CD4-positive, alpha-beta T cell treated with Interleukin-21 for 1 hour (primary cell): ENCODE measurements around the gene TACC3.
A peak's percentile ranks its signal among the peaks of the same experiment; 100 is the strongest.

Experiments used
- DNase-seq: peaks from one replicate; pipeline ENCODE4 v3.0.0-alpha.2; 2020

Gene TACC3

DNA sequence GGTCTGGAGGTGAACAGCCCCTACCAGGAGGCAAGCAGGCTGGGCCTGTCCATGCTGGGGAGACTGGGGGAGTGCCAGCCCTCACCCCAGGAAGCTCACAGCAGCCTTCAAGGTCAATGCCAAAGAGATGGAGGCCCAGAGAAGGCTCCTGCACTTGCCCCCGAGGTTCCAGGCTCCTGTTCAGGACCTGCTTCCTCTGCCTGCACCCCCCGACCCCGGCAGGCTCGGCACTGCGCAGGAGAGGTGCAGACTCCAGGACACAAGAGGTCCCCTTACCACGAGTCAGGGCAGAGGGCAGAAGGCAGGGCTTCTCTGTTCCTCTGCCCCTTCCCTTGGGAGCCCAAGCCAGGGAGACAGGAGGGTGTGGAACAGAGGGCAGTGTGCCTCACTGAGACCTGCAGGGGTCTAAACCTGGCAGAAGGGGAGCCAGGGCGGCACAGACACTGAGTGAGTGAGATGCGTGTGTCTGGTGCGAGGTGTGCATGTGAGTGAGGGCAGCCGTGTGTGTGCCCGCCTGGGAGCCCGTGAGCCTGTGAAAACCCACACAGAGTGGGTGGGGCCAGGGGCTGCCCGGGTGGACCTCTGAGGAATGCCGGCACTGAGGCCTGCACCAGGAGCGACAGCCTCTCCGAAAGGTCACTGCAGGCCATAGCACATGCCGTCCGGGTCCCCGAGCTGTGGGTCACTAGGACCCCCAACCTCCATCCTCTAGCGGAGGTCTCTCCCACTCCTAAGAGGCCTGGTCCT lies 41.1 kb downstream of the TACC3 start:
- no peak for DNase-seq

DNA sequence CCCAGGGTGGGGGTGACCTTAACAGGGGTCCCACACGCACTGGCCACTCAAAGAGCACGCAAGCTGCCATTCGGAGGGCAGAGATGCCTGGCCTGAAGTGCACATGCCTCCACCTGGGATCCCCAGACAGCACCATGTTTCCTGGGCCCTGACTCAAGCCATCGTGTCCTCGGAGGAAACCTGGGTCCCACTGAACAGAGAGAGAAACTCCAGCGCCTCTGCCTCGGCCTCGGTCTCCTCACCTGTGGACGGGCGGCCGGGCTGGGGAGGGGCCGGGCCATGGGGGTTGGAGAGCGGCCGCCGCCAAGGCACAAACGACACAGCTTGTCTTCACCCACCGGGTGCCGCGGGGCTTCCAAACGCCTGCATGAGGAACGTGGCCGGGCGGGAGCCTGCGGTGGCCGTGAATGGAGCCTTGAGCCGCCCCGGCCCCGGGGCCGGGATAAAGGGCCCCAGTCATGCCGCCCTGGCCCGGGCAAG lies 41.8 kb downstream of the TACC3 start:
- DNase-seq = no peak

DNA sequence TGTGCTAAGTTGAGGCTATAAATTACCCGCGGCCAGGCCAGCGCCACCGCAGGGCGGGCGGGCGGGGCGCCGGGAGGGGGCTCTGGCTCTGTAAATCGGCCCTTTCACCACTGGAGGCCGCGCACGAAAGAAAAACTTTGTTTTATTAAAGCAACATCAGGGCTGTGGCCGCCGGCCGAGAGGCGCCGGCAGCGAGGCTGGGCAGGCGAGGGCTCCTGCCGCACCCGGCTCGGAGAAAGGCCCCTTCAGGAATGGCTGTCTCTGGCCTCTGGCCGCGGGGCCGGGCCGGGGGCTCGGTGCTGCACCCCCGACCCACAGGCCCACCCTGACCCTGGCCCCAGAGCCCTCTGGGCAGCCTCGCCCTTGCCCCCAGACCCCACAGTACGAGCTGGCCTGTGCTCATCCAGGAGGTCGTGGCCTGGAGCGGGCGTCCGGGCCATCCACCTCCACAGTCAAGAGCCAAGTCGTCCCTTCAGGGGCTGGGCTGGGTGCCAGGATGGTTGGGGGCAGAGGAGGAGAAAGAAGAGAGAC lies 42.3 kb downstream of the TACC3 start:
- DNase-seq = no peak

DNA sequence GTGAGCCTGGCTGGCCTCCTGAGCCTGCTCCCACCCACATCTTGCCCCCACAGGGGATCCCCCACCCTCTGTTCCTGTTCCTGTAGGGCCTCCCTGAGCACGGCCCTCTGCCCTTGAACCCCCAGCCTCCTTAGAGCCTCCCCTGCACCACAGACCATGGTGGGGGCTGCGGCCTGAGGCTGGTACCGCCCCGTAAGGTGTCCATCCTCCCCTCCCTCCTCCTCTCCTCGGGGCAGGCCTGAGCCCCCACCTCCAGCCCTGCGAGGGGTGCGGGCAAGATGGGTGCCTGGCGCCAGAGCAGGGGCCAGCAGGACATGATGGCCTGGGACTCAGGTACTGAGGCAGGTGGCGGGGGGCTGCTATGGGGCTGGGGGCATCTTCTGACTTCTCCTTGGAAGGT lies 43.3 kb downstream of the TACC3 start:
- no peak for DNase-seq

DNA sequence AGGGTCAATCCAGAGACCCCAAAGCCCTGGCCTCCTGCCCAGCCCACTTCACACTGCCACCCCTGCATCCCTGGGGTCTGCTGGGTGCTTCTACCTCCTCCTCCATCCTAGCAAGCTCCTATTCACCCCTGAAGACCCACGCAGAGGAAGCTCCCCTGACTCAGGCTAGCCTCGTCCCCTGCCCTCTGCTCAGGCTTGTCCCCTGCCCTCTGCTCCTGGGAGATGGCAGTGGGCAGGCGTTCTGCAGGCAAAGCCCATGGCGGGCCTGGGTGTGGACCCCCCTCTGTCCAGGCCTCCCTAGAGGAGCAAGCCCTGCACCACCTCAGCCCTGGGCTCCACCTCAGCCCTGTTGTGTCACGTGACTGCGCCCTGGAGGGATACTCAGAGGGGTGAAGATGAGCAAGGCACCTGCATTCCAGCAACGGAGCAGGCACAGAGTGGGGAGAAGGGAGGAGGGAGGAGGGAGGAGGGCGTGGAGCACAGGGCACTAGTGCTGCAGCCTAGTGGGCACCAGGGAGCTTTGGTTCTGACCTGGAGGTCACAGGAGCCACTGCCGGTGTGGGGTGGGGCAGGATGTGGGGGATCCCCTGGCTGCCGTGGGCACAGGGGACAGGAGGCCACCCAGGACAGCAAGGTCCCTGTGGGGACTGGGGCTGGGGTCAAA lies 44.2 kb downstream of the TACC3 start:
- DNase-seq = no peak

DNA sequence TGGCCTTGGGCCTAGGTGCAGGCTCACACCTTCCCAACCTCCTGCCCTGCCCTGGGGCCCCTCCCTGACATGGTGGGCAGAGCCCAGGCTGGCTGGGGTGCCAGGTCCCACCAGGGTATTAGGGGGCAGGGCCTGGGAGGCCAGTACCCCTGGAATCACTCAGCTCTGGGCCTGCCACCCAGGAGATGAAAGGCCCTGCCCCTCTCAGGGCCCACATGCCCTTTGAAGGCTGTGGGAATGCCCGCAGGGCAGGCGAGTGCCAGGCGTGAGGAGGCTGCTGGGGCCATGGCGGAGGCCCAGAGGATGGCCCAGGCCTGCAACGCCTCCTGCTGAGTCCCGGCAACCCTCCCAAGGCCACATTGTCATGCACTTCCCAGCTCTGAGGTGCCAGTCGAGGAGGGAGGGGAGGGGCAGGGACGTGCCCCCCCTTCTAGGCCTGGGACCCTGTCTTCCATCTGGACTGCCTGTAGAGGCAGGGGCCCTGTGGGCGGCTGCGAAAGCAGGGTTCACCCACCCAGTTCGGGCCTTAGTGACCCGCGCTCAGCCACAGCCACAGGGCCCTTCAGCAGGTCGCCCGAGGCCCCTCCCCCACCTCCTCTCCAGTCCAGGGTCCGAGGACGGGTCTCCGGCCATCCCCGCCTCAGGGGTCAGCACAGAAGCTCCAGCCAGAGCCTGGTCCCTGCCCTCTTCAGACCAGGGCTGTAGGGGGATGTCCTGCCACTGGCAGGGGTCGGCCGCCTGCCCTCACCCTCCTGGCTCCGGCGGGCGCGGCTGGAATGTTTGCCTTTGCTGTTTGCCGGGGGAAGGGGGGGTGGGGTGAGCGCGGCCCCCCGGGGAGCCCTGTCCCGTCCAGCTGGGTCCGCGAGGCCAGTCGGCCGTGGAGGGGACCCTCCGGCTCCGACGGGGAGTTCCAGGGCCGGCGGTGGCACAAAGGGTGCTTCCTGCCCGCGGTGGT lies 45.1 kb downstream of the TACC3 start:
- no peak for DNase-seq

DNA sequence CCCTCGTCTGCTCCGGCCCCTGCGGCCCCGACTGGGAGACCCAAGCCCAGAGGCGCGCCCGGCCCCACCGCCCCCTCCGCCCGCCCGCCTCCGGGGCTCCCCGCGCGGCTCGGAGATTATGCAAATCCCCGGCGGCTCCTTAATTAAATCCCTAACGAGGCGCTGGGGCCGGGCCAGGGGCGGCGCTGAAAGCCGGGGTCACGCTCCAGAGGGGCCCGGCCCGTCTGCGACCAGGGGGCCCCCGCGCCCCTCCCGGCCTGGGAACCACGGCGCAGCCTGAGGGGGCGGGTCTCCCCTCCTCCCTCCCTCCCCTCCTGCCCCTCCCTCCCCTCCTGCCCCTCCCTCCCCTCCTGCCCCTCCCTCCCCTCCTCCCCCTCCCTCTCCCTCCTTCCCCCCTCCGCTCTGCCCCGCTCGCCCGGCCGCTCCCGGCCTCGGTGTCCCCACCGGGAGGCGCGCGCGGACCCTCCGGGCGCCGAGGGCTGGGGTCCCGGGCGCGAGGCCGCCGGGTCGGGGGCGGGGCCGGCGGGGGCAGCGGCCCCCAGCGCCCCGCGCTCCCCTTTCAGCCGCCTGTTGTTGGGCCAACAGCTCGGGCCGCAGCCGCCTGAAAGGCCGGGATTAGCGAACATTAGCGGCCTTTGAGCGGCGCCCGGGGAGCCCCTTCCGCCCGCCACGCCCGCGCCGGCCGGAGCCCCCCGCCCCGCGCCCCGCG lies 45.9 kb downstream of the TACC3 start:
- DNase-seq = no peak

DNA sequence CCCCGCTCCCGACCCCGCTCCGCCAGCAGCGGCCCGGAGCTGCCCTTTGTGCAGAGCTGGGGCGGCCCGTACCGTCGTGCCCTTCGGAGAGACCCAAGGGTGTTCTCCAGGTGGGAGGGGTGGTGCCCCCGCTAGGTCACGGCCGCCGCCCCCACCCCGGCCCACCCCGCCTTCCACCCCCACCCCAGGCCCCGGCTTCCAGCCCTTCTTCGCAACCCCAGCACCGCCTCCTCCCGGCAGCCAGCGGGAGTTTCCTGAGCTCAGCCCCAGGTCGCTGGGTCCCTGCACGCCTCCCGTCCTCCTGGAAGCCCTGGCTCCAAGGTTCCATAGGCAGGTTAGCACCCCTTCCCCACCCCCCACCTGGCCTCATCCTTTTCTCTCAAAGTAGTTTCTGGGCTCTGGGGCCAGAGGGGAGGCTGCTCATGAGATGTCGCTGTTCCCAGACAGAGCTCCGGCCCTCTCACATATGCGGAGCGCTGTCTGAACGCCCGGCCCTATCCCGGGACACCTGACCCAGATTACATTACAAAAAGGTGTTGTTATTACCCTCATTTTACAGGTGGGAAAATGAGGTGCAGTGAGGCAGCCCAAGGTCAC lies 46.5 kb downstream of the TACC3 start:
- DNase-seq = peak; percentile 8

DNA sequence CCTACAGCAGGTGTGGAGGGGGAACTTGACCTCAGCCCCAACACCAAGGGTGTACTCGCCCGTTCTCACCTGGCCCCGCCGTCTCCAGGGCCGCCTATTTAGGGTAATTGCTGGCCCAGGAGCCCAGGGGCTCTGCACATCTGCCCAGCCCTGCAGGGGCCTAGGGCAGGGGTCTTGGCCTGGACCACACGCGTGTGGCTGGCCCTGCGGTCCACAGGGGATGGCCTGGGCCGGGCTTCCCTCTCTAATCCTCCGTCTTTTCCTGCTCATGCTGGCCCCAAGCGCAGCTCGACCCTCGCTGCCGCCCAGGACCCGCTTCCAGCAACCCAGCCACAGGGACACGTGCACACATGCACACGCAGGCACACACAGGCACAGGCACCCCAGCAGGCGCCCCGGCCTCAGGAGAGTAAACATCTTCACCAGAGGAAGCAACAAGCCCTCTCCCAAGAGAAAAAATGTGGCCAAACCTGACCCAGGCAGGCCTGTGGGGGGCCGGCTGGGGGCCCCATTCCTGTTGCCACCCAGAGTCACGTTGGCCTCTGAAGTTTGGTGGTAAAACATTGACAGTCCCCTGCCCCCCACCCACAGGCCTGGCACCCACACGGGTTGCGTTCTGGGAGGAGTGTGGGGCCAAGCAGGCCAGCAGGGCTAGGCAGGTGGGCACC lies 47.2 kb downstream of the TACC3 start:
- DNase-seq = no peak

DNA sequence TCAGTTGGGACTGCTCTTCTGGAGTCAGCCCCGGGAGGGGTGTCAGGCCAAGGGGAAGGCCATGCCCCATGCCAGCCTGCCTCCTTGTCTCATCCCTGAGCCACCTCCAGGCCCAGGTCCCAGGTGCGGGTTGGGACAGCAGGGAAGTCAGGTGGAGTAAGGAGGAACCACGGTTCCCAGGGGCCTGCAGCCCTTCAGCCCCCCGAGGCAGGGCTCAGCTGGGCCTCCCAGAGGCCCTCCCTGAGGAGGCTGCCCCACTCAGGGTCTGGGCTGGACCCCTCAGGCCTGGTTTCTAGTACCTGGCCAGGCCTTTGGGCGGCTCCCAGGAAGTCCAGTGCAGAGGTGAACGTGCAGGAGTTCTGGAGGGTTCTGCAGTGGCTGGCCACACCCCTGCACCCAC lies 48.4 kb downstream of the TACC3 start:
- DNase-seq = no peak

DNA sequence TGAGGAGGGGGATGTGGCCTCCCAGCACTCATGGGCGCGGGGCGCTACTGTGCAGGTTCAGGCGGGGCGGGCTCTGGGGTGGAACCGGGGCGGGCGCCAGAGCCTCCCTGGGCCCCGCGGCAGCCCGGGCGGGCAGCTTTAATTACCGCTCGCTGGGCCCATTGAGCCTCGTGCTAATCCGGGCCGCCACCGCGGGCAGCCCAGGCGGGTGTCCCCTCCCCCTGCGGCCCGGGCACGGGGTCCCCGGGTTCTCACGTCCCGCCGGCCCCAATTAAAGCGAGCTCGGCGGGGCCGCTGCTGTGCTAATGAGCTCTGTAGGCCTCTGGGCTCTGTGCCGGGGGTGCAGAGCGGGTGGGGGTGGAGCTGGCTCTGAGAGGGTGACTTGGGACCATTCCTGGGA lies 48.9 kb downstream of the TACC3 start:
- no peak for DNase-seq

DNA sequence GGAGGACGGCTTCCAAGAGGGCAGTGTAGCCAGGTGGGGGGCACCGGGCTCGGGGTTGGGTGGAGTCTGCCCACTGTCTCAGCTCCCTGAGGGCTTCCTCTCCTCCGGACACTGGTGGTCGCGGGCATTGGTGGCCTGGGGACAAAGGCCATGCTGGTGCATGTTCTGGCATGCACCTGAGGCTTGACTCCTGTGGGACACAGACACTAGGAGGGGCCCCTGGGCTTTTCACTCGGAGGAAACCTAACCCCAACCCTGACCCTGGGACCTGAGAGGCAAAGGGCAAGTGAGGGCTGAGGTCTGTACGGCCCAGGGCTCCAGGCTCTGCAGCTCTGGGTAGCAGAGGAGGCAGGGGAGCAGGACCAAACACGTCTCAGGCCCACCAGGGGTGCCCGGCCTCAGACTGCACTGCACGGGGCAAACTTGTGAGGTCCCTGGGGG lies 49.5 kb downstream of the TACC3 start:
- DNase-seq = no peak

DNA sequence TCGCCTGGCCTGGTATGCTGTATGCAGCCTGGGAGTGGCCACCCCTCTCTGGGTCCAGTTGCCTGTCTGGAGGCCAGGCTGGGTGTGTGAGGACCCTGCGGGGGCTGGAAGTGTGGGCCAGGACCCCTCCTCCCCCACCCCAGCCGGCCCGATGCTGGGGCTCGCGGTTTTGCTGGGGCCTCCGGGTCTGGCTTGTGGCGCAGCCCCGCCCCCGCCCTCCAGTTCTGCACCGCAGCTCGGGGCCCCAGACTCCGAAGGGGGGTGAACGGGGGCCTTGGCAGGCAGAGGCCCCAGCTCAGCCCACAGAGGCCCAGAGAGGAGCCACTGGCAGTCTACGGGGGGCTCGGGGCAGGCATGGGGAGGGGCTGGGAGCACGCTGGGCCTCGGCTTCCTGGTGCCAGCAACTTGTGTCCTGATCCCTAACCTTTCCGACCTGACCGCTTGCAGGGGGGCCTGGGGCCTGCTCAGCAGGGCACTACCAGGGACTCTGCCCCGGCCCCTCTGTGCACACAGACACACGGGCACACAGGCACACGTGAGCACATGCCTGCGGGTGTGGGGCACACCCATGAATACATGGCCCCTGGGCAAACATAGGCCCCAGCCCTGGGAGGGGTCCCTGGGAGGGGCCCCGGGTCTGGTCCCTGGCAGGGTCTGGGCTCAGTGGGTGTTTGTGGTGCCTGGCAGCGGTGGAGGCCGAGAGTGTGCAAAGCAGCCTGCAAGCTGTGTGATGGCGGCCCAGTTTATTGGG lies 50.4 kb downstream of the TACC3 start:
- no peak for DNase-seq

DNA sequence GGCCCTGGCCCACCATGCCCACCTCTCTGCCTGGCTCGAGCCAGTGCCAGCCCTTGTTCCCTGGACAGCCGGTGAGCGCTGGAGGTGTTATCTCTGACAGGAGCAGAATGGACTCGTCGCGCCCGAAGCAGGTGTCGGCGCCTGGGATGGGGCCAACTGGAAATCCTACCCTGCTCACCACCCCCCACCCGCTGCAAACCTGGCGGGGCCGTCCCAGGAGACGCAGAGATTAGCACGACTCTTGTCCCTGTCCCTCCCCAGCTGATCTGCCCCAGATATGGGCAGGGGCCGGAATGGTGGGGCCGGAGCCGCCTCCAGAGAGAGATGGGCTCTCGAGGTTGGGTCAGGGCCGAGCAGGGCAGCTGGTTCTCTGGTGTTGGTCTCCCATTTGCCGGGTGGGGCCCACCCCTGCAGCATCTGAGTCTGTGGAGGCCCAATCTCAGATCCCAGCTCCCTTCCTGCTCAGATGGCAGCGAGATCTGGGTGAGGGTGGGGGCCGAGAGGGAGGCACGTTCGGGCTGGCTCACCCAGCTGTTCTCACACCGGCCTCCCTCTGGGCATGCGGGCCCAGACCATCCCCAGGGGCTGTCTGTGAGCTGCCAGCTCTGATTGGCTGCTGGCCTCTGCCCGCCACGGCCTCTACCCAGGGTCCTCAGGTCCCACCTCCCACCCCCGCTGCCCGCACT lies 51.7 kb downstream of the TACC3 start:
- no peak for DNase-seq

DNA sequence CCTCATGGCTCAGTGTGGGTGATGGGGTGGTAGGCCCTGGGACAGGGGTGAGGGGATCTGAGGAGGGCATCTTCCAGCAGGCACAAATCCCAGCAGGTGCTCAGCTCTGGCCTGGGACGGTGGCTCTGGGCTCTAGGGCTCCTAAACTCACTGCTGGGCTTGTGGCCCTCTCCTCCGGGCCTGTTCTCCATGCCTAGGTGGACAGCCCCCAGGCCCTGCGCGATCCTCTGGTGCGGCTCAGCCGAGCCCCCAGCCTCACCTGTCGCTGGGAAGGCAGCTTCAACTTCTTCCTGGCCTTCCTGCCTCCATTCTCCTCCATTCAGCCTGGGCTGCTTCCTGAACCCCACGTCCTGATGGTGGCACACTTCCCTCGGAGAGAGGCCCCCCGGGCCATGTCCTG lies 52.4 kb downstream of the TACC3 start:
- DNase-seq = no peak

DNA sequence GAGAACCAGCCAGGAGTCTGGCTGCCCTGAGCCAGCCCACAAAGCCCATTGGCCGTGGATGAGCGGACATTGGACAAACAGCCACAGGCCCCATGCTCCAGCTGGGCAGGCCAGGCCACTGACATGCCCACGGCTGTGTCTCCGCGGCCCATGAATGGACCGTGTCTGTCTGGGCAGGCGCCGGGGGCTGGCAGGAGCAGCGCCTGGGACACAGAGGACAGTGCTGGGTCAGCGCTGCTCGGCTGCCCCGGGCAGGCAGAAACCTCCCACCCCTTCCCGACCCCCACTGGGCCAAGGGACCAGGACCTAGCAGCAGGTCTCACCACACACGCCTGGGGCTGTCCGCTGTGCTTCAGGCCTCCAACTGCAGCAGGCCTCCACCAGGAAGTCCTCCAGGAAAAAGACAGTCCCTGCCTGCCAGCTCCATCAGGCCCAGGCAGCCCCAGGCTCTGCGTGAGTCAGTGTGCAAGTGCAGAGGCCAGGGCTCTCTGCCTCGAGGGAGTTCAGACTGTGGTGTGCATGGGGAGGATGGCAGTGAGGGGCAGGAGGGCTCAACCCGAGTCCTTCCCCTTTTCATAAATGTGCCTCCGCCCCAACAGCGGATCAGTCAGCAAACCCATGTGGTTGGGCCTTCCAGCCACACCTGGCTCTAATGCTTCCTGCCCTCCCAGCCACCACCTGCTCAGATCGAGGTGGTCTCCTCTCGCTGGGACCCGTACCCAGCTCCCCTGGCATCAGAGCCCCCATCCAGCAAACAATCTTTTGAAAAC lies 54.6 kb downstream of the TACC3 start:
- no peak for DNase-seq

DNA sequence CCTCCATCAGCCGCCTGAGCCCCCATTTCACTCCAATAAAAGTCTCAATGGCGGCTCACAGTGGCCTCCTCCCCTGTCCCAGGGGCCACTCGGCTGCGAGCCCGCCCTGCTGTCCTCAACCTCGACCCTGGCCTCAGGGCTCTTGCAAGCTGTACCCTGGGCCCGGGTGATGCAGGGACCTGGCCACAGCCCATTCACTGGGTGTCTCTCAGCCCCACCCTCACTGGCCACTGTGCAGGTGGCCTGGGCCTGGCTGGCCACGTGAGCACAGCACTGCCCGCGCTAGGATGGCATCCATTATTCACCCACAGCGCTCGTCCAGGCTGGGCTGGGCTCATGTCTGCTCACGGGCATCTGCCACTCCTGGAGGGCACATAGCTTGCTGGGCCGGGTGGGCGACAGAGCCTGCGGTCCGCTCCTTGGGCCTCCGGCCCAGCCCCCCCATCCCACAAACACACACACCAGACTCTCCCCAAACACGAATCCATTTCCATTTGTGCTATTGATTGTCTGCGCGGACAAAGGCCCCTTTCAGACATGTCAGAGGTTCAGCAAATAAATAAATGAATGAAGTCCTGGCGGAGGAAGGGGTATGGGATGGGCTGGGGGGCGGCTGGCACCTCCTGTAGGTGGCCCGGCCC lies 55.3 kb downstream of the TACC3 start:
- DNase-seq = no peak

DNA sequence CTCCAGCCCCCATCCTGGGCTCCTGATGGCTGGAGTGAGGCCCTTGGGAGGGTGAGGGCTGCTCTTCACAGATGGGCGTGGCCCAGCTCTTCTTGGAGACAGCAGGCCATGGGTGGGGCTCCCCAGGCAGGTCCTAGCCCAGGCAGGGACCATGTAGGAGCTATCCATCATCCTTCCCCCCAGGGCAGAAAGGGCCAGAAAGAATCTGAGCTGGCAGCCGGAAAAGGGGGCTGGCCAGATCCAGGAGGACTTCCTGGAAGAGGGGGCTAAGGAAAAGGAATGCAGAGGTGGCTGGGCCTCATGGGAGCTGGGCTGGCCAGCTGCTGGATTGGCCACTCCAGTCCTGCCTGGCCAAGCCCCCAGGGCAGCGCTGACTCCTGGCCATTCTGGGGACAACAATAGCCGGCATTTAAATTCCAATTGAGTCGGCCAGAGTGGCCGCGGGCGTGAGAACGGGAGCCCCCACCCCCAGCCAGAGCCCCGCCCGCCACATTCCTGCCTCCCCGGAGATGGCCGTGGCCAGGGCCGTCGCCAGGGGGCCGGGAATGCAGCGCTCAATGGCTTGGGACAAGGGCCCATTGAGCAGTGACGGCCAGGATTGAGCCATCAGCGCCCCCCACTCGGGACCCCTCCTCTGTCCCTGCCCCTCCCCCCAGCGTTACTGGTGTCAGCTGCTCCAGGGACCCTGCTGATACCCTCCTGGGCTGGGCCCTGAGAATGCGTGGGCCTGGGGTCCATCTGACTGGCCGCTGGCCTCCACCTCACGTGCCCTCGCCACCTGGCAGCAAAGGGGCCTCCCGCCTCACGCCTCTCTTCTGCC lies 56.7 kb downstream of the TACC3 start:
- DNase-seq = no peak
